IPS DF 19.7 (cell line): ENCODE data around the gene VIPR2.
A peak's percentile ranks its signal among the peaks of the same experiment; 100 is the strongest.

Source experiments
- DNase-seq: peaks from one replicate; pipeline ENCODE4 v3.0.0-alpha.2; 2013; ENCODE audit warnings: low read depth, low spot score

VIPR2 gene

DNA sequence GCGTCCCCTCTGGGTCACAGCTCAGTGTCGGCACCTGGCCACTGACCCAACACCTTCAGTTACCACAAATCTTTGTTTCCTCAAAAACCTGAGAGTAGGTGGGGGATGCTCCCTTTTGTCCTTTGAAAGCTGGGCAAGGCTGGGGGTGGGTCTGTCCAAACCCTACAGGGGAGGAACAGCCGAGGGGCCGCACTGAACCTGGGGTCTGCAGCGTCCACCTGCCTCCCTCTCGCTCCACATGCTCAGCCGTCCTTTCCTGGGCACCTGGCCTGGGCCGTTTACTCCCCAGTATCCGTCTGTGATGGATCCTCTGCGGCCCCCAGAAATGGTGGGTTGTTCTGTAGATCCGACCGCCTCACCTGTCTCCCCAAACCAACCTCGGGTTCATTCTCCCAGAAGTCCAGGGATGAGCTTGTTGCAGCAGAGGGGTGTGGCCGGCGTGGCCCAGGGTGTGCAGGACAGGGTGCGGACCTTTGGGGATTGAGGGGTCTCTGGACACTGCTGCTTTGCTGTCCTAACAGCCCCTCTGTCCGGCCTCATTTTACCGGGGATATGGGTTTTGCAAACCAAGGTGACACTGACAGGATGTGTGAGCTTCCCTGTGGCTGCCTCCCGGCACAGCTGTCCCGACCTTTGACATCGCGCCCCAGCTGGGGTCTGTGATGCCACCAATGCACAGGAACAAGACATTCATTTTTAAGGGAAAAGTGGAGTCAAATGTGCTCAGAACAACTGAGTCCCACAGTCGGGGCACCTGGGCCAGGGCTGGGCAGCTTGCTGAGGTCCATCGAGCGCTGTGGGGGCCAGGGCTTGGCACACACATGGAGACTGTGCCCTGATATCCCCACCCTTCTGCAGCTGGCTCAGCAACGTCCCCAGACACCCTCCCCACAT is 115.9 kb downstream of the VIPR2 start:
- no peak for DNase-seq

DNA sequence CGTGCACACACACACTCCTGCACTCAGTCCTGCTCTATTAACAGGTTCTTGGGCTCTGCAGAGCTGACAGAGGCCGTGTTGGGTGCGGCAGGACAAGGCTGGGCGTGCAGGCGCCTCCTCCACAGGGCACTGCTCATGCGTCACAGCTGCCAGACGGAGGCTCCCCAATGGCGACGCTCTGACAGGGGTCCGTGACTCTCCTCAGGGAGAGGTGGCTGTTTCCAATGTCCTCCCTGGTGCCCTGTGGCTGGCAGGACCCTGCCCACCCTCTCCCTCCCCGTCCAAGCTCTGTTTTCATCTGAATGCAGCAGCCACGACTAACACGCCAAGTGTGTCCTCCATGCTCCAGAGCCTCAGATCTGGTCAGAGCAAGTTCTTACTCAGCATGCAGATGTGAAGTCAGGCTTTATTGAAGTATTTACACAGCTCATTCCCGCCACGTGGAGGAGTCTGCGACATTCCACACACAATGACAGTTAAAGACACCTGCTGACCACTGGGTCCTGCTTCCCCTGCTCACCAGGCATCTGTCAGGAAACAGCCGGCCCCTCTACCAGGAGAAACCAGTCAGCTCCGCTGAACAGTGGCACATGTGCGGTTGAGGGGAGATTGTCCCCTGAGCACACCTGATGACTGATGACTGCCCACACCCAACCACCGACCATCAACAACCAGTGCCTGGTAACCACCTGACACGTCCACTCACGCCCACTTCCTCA is 116.7 kb downstream of the VIPR2 start:
- DNase-seq, result no peak

DNA sequence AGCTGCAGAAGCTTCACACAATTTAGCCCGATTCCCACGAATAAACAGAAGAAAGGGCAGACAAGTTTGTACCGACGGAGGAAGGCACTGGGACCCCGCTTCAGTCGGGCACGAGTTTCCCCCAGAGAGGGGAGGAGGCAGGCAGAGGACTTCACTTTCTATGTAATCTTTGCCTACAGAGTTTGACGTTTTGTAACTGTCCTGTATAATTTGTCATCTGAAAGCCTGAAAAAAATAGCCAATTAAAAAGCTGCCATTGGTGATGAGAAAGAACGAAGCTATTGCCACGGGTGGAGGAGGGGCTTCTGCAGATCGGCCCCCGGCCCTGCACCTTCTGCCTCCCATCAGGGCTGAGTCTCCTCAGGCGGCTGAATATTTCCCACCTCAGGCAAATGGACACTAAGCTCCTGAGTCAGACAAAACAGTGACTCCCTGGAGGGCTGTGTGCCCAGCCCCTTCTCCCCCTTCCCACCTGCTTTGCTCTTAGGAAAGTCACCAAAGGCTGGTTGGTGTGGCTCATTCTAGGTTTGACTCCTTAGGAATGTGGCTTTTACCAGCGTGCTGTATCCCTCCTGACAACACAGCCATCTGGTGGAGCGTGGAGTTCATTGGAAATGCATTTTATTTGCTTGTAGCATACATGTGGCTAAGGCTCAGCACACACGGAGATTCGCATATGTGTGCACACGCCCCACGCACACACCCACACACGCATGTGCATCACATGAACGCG is 117.4 kb downstream of the VIPR2 start:
- DNase-seq, result no peak

DNA sequence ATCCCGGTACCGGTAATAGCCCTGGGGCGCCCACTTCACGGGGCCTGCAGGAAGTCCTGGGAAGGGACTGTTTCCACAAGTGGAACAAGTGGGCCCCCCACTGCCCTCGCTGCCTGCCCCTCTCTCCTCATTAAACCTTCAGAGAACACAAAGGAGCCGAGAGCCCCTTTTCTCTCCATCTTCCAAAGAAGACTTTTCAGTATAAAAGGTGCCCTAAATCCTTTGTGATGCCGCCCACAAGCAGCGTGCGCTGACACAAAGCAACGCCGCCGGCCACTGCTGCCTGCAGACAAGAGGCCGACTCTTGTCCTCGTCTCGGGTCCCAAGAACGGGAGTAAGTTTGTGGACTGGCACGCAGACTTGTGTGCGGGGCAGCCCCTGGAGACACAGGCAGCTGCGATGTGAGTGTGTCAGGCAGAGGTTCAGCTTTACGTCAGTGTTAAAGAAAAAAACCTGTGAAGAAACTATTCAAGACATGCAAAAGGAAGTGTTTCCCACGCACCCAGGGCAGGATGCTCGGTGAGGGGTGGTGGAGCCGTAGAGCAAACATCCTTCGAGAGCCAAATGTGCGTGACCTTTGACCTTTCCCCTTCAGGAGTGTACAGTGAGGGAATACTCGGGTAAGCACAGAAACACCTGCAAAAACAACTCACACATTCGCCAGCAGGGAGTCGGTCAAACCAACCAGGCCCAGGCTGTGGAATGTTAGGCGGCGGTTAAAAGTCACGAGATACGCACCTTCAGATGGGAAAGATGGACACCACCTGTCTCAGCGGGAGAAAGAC is 118.2 kb downstream of the VIPR2 start:
- DNase-seq, result no peak

DNA sequence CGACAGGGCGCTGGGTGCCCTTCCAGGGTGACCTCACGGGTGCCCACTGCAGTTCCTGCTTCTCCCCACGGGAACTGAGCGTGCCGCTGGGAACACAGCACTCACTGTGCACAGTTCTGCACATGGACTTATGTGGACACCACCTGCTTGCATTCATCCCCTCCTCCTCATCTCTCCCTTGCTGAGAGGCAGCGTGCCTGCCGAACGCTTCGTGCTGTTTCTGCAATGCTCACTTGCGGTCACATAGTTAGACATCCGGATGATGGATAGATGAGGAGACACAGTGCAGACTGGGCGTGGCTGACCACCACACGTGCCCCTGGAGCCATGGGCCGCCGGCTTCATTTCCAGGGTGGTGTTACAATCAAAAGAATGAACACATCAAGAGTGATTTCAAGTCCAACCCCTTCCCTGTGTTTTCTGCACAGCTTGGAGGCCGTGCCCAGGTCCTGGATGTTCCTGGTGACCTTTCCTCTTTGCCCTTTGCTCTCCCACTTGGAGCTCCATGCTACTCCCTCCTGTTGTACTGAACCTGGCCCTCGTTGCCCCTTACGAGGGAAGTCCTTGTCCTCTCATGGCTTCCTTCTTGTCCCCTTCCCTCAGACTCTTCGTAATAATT is 119.4 kb downstream of the VIPR2 start:
- no peak for DNase-seq

DNA sequence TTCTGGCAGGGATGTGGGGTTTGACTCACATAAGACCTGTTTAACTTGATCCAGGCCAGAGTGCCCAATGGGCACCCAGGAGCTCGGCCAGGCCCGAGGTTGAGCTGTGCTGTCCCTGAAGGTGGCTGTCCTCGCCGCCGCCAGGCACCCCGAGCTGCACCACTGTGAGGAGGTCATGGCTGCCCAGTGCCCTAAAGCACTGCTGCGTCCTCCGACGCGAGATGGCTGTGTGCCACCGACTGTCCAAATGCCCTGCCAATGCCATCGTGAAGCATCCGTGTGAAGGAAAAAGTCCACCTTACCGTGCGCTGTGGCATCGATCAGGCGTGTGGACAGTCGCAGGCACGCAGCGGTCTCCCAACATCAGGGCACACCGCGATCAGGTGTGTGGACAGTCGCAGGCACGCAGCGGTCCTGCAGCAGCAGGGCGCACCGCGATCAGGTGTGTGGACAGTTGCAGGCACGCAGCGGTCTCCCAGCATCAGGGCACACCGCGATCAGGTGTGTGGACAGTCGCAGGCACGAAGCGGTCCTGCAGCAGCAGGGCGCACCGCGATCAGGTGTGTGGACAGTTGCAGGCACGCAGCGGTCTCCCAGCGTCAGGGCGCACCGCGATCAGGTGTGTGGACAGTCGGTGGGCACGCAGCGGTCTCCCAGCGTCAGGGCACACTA is 120.3 kb downstream of the VIPR2 start:
- no peak for DNase-seq

DNA sequence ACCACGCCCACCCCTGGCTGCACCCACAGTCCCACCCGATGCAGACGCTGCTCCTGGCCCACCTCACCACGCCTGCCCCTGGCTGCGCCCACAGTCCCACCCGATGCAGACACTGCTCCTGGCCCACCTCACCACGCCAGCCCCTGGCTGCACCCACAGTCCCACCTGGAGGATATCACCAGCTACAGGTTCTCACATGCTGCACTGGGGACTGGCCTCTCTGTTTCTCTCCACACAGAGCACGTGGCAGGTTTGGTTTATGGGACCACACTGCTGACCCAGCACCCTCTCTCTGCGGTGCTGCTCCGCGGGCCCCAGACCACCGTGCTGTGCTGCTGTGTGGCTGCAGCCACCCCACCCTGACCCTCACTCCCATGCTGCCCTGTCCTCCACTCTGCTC is 120.9 kb downstream of the VIPR2 start:
- no peak for DNase-seq

DNA sequence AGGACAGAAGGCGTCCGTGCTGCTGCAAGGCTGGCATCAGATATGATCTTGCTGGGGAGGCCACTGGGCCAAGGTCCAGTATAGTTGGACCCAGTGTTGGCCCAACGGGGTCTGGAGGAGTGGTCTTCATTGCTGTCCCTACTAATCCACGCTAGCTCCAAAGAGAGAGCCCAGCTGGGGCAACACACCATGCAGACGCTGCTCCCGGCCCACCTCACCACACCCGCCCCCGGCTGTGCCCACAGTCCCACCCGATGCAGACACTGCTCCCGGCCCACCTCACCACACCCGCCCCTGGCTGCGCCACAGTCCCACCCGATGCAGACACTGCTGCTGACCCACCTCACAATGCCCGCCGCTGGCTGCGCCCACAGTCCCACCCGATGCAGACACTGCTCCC is 121.5 kb downstream of the VIPR2 start:
- no peak for DNase-seq

DNA sequence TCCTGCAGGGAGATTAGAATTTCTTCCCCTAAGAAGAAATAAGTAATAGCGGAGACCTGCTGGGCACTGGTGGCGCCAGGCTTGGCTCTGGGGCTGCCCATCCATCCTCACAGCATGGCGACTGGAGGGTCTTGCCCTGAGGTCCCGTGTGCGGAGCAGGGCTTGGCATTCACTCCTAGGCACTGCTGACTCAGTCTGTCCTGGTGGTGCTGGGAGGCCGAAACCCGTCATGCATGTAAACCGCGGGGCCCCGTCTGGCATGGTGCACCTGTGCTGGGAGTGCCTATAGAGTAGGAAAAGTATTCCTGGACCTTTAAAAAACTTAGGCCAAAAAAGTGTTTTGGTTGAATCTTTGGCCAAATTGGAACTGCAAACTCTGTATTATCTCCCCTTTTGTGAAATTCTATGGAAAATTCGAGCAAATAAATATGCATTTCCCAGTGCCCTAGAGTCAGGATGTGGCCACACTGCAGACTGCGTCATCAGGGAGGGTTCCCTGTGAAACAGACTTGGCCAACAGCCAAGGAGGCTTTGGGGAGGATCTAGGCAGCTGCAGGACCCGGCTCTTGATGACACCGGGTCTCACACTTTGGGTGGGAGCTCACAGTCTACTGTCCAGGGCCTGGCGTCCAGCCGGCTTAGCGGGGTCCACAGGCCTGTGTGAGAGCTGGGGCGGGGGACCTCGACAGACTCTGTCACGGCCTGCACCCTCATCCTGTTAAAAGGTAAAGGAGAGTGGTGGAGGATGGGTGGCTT is 122.3 kb downstream of the VIPR2 start:
- no peak for DNase-seq

DNA sequence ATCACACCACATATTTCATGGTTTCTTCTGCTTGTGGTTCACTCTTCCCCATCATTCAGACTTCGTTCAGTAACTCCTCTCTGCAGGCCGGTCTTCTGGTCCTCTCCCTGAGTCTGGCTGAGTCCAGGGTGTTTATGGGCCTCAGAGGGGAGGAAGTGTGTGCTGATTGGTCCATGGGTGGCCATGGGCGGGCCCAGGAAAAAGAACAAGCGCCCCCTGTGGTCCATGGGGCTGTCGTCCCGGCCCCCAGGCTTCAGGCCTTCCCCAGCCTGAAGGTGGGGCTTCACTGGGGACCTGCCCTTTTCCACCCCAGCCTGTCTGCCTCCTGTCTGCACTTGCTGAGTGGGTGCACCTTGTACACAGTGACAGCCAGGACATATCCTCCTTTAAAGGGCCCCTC is 123.7 kb downstream of the VIPR2 start:
- peak; percentile 12 for DNase-seq

DNA sequence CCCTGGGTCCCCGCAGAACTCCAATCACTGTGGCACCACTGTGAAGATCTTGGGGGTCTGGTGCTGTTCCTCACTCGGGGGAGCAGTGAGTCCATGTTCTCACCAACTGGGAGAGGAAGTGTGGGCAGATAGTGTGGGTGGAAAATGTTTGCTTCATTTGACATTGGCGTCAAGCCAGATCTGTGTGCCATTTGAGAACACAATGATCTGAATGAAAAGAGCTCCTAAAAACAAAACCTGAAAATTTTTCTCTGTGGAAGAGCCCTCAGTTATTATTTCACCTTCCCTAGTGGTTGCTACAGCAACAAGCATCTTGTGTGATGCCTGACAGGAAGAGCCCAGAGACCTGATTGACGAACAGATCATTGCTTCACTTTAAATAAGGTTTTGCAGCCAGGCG is 125.6 kb downstream of the VIPR2 start:
- no peak for DNase-seq

DNA sequence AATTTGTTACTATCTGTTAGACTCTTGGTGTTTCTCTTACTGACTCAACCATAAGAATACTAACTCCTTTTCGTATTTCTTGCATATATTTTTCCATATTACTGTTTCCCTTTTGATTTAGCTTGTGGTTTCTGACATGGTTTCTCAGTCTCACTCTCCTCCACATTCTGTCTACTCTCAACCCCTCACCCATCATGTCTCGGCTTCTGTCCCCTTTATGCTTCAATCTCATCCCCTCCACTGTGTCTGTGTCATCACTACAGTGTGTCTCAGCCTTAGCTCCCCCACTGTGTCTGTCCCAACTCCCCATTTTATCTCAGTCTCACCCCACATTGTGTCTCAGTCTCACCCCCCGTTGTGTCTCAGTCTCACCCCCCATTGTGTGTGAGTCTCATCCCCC is 126.9 kb downstream of the VIPR2 start:
- DNase-seq, result no peak

DNA sequence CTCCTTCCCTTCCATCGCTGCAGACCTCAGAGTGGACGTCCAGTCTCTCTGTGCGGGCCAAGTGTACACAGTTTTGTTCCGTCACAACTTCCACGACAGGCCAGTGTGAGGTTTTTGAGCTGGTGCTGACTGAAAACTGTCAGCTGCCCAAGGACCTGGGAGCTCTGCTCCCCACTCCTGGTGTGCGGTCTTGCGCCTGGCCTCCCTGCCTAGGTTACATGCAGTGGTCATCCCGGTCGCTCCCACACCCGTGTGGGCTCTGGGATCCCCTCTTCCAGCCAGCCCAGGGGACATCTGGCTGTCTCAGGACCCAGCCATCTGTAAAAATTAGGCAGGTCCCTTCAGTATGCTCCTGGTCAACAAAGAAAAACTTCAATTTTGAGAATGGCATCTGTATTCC is 127.5 kb downstream of the VIPR2 start:
- no peak for DNase-seq

DNA sequence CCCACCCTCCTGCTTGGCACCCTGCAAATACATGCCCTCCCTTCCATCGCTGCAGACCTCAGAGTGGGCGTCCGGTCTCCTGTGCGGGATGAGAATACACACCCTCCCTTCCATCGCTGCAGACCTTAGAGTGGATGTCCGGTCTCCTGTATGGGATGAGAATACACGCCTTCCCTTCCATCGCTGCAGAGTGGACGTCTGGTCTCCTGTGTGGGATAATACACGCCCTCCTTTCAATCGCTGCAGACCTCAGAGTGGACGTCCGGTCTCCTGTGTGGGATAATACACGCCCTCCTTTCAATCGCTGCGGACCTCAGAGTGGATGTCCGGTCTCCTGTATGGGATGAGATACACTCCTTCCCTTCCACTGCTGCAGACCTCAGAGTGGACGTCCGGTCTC is 128.1 kb downstream of the VIPR2 start:
- no peak for DNase-seq

DNA sequence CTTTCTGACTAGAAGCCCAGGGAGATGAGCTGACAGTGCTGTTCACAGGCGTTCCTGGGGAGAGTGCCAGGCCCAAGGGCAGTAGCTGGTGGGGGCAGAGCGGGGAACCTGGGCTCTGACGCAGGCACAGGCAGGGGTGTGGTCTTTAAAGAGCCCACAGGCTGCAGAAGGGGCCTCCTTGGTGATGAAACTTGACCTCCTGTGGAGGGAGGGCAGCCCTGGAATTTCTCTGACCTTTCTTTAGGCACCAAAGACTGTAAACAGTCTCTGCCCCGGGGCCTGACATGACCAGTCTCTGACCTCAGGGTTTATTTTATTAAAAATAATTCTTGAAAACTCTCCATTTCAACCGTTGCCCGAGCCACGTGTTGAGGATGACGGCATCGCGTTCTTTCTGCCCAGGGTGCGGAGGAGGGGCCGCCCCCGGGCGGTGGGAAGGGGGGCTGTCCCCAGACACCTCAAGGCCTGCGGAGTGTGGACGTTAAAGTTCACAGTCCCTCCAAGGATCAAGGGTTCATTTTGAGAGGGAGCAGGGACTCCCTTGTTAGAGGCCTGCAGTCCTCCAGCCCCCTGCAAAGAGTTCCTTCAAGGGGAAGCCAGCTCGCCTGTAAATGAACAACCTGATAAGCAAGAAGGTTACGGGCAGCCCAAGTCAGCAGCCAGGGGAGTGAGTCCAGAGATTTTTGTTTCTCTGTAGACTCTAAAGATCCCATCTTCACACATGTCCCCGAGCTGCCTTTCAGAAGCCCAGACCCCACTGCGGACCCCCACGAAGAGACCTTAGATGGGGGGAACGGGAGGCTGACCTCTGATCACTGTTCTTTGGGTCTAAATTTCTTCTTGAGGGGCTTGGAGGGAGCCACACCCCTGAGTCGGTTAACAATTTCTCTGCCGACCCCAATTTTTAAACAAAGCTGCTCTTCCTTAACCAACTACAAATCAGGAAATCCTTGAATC is 128.9 kb downstream of the VIPR2 start:
- DNase-seq, result no peak

DNA sequence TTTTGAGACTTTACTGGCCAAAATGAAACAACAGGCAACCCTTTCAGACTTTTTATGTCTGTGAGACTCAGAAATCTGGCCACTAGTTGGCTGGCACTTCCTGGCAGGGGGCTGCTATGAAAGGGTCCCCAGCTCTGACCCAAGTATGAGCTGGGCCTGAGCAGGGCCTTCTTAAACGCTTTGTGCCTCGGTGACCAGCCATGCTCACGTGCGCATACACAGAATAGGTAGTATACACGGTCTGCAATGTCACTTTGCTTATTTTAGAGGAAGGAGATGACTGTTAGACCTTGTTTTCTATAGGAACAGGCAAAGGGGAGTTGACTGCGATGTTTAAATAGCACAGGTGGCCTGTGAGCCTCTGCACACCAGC is 129.6 kb downstream of the VIPR2 start:
- no peak for DNase-seq

DNA sequence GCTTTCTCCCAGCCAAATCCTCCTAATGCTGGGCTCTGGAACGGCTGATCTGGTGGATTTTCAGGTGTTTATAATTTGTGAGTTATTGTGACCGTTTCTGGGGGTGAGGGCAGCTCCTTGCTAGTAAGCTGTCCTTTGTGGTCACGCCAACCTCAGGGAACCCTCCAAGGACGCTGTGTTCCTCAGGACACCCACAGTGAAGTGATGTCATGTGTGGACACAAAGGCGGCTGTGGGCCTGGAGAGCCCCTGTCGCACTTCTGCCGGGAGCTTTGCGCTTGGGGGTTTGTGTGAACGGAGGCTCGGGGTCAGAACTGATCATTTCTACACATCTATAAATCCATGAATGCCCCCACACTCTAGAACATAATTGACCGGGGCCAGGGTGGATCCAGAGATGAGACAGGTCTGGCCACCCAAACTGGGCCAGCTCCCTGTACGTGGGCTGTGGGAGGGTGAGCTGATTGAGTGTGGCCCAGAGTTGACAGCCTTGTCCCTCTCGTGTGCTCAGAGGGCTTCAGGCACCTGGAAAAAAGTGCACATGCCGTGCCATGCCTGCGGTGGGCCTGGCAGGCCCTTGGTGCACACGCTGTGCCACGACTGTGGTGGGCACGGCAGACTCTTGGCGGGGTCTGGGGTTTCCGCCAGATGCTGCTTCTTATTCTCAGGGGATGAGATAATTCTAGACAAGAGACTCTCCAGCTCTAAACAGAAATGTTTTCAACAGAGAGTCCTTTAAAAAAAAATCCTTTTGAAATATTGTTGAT is 130.2 kb downstream of the VIPR2 start:
- no peak for DNase-seq

DNA sequence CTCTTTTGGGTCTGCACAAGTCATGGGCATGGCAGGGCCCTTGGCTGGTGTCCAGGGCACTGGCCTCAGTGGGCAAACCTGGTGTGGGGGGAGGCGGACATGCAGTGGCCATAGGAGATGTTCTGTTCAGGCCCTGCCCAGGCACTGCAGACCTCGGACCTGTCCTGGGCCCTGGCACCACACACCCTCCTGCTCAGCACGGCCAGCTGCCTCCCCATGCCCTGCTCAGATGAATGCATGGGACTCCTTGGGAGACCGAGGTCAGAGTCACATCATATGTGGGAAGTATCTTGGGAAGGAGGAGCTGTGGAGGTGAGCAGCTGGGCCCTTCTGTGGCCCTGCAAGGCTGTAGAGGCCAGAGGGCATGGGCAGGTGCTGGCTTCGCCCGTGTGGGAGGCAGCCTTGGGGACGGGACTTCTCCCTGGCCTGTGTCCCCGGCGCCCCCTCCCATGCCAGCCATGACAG is 130.8 kb downstream of the VIPR2 start:
- no peak for DNase-seq
